ENCODE measurements around the gene LUZP1.

Gene LUZP1

DNA sequence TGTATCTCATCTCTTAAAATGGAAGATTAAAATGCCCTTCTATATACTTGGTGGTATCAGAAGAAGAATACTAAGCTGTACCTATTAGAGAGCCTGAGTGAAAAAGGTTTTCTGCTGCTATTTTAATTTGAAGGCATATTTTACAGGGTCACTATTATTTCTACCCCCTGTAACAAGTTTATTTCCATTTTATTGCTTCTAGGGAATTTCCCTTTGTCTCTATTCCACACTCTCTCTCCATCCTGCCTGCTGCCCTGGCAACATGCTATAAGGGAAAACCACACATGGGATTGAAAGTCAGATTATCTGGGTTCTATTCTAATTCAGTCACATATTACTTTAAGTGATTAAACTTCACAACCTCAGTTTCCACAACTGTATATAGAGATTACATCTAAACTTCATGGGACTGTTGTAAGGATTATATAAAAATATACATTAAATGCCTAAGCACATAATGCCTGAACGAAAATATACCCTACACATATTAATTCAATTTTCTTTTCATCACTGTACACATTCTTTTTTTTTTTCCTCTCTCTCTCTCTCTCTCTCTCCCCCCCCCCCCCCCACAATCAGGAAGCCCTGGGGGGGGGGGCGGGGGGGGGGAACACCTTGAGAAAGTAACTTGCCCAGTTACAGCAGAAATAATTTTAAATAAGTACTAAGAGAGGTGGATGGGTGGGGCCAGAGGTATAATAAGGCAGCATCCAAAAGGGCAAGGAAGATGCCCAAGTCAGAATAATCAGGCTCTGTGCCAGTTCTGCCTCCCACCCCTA lies 51.5 kb downstream of the LUZP1 start:
- no peak for DNase-seq (ENCODE audit: low spot score)

- no peak for DNase-seq (ENCODE audit: low spot score)
Observed at GRCh38 chr1:23116216-23116836, 52.3 kb downstream of the LUZP1 start.

- no peak for DNase-seq (ENCODE audit: low spot score)
Observed at GRCh38 chr1:23114424-23115079, 54.1 kb downstream of the LUZP1 start.

DNA sequence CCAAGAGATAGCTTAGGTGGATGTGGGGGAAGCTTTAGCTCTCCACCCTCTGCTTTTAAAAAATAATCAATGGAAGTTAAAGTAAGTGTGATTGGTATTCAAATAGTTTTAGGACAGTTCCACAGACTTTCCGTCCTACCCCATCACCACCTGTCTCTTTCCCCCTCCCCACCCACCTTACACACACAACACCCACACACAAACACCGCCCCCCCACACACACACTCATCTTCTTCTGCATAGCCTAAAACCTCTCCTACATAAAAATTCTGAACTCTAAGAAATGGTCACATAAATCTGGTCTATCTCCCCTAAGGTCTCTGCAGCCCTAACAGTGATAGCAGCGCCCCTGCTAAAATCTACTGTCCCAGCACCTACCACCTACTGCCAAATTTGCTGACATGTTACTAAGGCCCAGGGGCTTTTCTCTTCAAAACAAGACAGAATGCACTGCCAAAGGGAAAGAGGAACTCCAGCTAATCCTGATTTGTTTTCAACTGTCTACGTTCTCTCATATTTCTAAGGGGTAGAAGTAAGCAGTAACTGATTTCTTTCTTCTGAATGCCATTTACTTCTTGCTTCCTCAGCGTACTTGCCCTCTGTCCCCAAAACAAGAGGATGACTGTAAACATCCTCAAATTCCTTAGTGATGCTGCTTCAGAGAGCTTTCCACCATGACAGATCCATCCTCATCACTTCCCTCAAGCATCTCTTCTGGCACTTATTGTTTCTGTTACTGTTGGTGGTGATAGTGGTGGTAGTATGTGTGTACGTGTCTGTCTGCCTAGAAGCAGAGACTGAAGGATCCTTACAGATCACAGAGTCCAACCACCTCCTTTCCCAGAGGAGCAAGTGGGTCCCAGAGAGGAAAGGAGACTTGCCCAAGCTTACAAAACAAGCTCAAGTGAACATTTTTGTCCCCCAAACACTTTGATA lies 56.8 kb downstream of the LUZP1 start:
- DNase-seq (ENCODE audit: low spot score): no peak

- no peak for DNase-seq (ENCODE audit: low spot score)
Observed at GRCh38 chr1:23110391-23110790, 58.3 kb downstream of the LUZP1 start.

GRCh38 chr1:23108918-23109533 lies 59.6 kb downstream of the LUZP1 start:
- no peak for DNase-seq (ENCODE audit: low spot score)

DNA sequence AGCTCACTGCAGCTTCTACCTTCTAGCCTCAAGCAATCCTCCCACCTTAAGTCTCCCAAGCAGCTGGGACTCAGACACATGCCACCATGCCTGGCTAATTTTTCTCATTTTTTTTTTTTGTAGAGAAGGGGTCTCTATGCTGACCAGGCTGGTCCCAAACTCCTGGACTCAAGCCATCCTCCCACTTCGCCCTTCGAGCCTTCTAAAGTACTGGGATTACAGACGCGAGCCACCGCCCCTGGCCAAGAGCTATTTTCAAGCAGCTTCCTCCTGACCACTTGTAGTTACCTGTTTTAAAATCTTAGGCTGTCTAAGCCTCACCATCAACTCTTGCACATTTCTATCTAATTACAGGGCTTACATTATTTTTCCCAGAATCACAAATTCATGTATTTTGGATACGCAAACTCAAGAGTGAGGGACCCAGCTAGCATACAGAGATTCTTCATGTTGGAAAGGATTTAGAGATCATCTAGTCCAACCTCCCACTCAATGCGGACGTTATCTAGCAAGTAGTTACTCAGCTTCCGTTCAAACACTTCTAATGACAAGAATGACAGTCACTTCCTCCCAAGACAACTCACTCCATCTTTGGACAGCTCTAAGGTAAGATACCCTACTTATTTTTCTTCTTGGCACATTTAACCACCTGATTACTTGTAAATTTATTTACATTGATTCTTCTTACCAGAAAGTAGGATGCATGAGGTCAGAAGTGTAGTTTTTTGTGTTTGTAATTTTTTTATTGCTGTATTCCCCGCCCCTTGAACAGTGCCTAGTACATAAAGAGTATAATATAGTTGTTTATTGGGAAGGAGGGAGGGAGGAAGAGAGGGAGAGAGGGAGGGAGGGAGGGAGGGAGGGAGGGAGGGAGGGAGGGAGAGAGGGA lies 65.4 kb downstream of the LUZP1 start:
- DNase-seq (ENCODE audit: low spot score): no peak

DNA sequence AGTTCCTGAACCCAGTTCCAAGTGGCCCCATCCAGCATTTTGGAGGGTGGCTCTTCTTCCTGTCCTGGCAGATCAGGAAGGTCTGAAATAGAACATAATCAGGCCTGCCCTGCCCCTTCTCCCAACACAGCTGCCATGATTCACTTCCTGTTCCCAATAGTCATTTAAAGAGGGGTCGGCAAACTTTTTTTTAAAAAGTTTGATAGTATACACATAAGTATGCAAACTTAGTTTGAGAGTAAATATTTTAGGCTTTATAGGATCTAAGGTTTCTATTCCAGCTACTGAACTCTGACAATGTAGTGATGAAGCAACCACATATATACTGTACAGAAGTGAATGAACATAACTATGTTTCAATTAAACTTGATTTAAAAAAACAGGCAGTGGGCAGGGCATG lies 66.4 kb downstream of the LUZP1 start:
- DNase-seq (ENCODE audit: low spot score): no peak

- DNase-seq (ENCODE audit: low spot score): no peak
Observed at GRCh38 chr1:23101887-23102286, 66.8 kb downstream of the LUZP1 start.

GRCh38 chr1:23101101-23101827 lies 67.4 kb downstream of the LUZP1 start:
- DNase-seq (ENCODE audit: low spot score): no peak

DNA sequence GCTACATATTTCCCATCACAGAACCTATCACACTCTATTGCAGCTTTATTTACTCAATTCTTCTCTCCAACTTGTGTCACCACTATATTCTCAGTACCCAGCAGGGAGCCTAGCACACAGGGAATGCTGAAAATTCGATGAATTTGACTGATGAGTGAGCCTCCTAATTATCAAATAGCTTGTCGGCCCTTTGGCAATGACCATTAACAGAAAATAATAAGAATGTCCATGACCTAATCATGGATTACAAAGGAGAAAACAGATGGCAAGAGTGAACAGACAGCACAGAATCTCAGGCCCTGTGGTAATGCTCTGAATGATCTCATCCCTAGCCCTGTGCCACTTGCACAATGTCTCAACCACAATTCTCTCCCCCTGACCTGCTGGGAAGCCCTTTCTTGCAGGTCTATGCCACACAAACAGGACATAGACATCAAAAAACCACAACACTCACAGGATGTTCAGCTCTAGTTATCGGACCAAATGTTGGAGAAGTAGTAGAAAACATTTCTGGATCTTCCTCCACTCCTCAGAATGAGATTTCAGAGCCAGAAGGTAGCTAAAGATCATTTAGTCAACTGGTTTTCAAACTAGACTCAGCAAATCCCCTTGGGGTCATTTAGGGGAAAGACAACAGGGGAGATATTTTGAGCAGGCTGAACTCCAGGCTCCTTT lies 68.4 kb downstream of the LUZP1 start:
- no peak for DNase-seq (ENCODE audit: low spot score)

DNA sequence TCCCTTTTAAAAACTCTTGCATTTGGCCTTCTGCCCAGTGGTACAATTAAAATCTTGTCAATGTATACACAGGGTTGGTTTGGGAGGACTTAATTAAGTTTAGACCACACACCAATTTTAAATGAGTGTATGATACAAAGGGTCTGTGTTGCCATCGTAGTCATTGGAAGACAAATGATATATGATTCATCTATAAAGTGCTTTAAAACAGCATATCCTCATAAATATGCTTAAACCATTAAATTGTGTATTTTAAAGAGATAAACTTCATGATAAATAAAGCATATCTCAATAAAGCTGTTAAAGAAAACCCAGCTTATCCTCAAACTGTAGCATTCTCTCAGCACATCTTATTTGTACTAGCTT lies 69.5 kb downstream of the LUZP1 start:
- no peak for DNase-seq (ENCODE audit: low spot score)

- DNase-seq (ENCODE audit: low spot score): peak; percentile 71
Observed at GRCh38 chr1:23098463-23099170, 70.0 kb downstream of the LUZP1 start.

DNA sequence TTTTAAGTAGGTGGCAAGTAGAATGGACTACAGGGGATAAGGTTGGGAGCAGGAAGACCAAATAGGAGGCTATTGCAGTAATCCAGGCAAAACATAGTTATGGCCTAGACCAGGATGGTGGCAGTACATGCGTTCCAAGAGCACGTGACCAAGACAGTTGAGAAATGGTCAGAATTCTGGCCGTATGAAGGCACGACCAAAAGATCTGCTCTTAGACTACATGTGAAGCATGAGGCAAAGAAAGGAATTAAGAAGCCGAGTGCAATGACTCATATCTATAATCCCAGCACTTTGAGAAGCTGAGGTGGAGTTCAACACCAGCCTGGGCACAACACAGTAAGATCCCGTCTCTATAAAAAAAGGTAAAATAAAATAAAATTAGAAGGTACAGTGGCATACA lies 71.3 kb downstream of the LUZP1 start:
- DNase-seq (ENCODE audit: low spot score): no peak

DNA sequence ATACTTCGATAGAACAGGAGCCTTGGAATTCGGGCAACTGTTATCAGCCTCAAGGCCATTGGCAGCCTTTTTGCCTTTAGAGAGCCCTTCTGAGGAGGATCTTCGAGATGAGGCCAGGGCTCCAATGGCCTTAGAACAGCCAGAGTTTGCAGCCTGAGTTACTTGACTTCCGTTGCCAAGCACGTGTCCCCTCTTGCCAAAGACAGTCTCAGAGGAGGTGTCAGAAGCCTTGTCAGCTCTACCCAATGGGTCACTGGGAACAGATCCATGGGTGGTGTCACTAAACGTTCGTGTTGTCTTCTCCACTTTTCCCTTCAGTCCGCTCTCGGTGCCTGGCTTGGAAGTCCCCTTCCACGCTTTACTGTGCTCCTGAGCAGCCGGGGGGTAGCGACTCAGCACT lies 76.2 kb downstream of the LUZP1 start:
- DNase-seq (ENCODE audit: low spot score): no peak

DNA sequence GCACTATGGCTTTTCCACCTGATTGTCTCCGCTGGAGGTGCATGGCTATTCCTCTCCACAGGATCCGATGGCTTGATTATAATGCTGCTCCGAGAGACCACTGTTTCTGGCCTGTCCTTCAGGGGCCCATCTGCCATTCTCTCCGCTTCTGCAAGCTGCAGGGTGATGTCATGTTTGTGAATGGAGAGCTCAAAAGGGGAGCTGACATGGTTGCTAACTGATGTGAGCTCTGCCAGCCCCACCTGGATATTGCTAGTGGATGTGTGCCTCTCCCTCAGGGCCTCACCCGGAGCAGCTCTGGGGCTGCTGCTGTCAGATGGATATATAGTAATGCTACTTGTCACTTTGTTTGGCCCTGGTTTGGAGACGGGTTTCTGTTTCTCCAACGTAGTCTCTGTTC lies 77.1 kb downstream of the LUZP1 start:
- DNase-seq (ENCODE audit: low spot score): no peak

GRCh38 chr1:23090056-23090455 lies 78.6 kb downstream of the LUZP1 start:
- DNase-seq (ENCODE audit: low spot score): no peak

DNA sequence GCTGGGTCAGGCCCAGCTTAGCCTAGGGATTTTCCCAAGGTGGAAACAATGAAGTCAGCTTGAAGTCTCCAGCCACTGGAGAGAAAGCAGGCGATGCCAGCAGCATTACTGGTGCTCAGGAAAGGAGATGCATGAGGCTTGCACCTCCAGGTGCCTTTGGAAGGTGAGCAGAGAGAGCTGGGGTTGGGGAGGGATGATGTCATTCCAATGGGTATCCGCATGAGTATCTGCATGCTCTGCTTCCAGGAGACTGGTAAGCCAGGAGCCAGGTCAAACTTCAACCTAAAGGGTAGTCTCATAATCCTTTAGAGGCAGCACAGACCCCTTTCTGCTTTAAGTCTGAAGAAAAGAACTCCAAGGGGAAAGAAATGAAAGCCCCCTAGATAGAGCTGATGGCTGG lies 80.6 kb downstream of the LUZP1 start:
- no peak for DNase-seq (ENCODE audit: low spot score)

DNA sequence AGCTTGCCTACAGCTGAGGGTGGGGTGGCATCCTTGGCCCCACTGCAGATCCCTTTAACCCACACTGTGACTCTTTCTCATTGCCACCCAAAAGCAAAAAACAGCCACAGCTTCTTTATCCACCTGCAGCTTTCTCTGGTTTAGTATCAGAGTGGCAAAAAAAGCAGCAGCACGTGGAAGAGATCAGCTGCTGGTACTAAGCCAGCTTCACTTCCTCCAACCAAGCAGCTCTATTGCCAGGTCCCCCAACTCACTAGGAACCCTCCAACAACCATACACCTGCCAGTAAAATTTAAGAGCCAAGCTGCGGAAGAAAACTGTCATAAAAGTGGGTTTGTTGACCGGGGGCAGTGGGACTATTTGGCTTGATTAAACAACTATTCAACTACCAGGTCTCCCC lies 83.0 kb downstream of the LUZP1 start:
- no peak for DNase-seq (ENCODE audit: low spot score)
